ENCODE measurements around the gene FABP1. TPM values are rescaled to one million over a fixed set of nuclear protein-coding genes. Genes with fewer than 3 reads are reported as not detected.

Gene FABP1
- total and polyA plus RNA-seq, 2 of the 8 experiments (the other 6 are each of a cell fraction or from before 2014, with no cell fraction given), result 0.09 TPM; not detected in 1

- Histone ChIP-seq H2AK5ac (ENCODE audit: low read depth, low read length) (no peak overlapping the region), H3K4me2 (ENCODE audit: insufficient read depth in 1 of 2, low read depth in 2 of 2, low read length in 2 of 2) (no peak overlapping the region), H3K79me2 (ENCODE audit: control insufficient read depth in 1 of 2, insufficient read depth in 2 of 2, low read length in 2 of 2) (no peaks in the 10 kb centered on the region), H2BK12ac (ENCODE audit: low read depth, low read length) (no peak overlapping the region), H3K4me1 (replicated peaks in 1 of 4; ENCODE audit: control insufficient read depth in 3 of 4, insufficient read depth in 4 of 4, low read length in 3 of 4) (peaks cover 0 to 3% (median 1%) of the 10 kb centered on the region in 4 experiments; a peak in 3 of 7 replicates), H3K27me3 (replicated peaks in 1 of 4; ENCODE audit: control insufficient read depth in 3 of 4, extremely low read depth in 1 of 4, insufficient read depth in 3 of 4, low read length in 3 of 4) (0 out of 7 replicates have a peak, but pooled peaks cover 0 to 2% (median 0%) of the 10 kb centered on the region in 4 experiments), H2BK120ac (replicated peaks; ENCODE audit: low read depth, low read length) (no peak overlapping the region), H3K27ac (ENCODE audit: low read depth, low read length) (no peak overlapping the region), H3K14ac (ENCODE audit: insufficient read length) (no peak overlapping the region), H2BK5ac (ENCODE audit: low read depth, low read length) (no peak overlapping the region), H2AFZ (ENCODE audit: low read length) (no peak overlapping the region), H3K9ac (replicated peaks in 1 of 4; ENCODE audit: extremely low read depth in 1 of 4, low read depth in 3 of 4, low read length in 3 of 4) (no peak overlapping the region), H3K4me3 (ENCODE audit: extremely low read depth in 1 of 4, insufficient read depth in 2 of 4, low read depth in 3 of 4, low read length in 4 of 4) (no peak overlapping the region), H4K5ac (ENCODE audit: insufficient read length, low read depth, low read length) (no peak overlapping the region), H3K36me3 (ENCODE audit: control insufficient read depth in 2 of 4, insufficient read depth in 4 of 4, low read length in 3 of 4) (no peaks in the 10 kb centered on the region), H2BK15ac (ENCODE audit: low read length) (no peak overlapping the region), H3K56ac (replicated peaks; ENCODE audit: insufficient read length, low read depth, low read length) (no peak overlapping the region), H3K79me1 (ENCODE audit: low read depth, low read length) (no peaks in the 10 kb centered on the region), H3K4ac (replicated peaks; ENCODE audit: insufficient read length, low read depth, low read length) (no peak overlapping the region), H4K8ac (ENCODE audit: extremely low read depth, insufficient read depth, low read length) (no peak overlapping the region), H3K23me2 (ENCODE audit: low read depth, low read length) (no peaks in the 10 kb centered on the region; the same call in 1 of the 2 replicates), H4K91ac (replicated peaks; ENCODE audit: insufficient read length, low read length) (no peak overlapping the region), H4K20me1 (replicated peaks in 1 of 2; ENCODE audit: control insufficient read depth in 1 of 2, insufficient read depth in 2 of 2, low read length in 2 of 2) (no peaks in the 10 kb centered on the region), H3K18ac (ENCODE audit: extremely low read depth, low read length) (no peak overlapping the region), H3K23ac (ENCODE audit: insufficient read length) (no peak overlapping the region), H3K9me3 (ENCODE audit: insufficient read depth in 2 of 2, low read depth in 1 of 2, low read length in 1 of 2) (no peaks in the 10 kb centered on the region; a peak in 1 of 4 replicates), H2BK20ac (ENCODE audit: low read length) (no peak overlapping the region)
- ChIA-PET POLR2A (ENCODE audit: partially characterized antibody) (interaction anchor here (1.2 to 4.5 kb wide), 2 partner anchors 148 to 151 kb away, joined by 4 to 22 read pairs; partner anchors contain the start of gene RNU2-63P), CTCF (ENCODE audit: partially characterized antibody) (interaction anchor here (2.3 to 4.7 kb wide), 2 partner anchors 8 to 107 kb away, joined by 11 to 26 read pairs; no protein-coding TSS in a partner anchor)
- DNase-seq (ENCODE audit: low read depth in 1 of 2, low spot score in 2 of 2), result no peak
- no peak for TF ChIP-seq USF2 (IDR thresholded peaks at IDR 0.05; ENCODE audit: low read length)
- TF ChIP-seq POLR2A (IDR thresholded peaks at IDR 0.05; ENCODE audit: control extremely low read depth in 1 of 2, low read depth in 2 of 2, low read length in 2 of 2), result no peak
- TF ChIP-seq CHD1 (IDR thresholded peaks at IDR 0.05; ENCODE audit: low read depth, low read length), result no peak
- TF ChIP-seq SIRT6 (IDR thresholded peaks at IDR 0.05; ENCODE audit: low read length), result no peak
- no peak for TF ChIP-seq ASH2L (IDR thresholded peaks at IDR 0.05; ENCODE audit: low read length)
- TF ChIP-seq BCL11A (IDR thresholded peaks at IDR 0.05; ENCODE audit: low read depth in 2 of 2, low read length in 2 of 2), result no peak
- WGBS, 2 experiments (ENCODE audit: extremely low coverage in 1 of 2, insufficient coverage in 1 of 2, insufficient read length in 1 of 2, insufficient replicate concordance in 2 of 2, low coverage in 1 of 2, low lambda C conversion rate in 2 of 2, missing lambda C conversion rate in 1 of 2), result 91% methylated on average over 2 of the region's 2 CpGs; no CpG with 5 or more reads in 1 of the 2 experiments
- no peak for FAIRE-seq
These were observed 39.9 kb upstream of the FABP1 start for GRCh38 chr2:88167740-88168139.

Data from H1 (cell line).